ENCODE results near the gene PARP14. TPM values are rescaled to one million over a fixed set of nuclear protein-coding genes. Genes with fewer than 3 reads are reported as not detected.

The PARP14 gene
- polyA plus RNA-seq, 1 donor from 2014 or later, result not detected

DNA sequence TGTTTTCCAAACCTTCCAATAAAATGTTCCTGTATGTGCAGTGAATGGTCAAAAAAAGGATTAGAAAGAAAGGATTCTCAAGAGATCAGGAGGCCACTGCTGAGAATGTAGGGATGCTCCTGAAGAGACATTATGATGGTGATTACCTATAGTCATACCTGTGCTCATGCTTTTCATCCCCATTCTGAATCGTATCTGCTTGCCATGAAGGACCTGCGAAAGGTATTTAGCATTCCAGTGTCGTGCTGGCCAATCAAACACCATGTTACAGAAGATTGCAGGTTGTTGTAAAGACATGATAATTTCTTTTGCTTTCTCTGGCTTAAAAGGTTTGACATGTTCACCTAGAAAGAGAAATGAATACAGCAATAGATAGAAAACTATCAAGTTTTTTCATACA lies 96.9 kb downstream of the PARP14 start:
- Histone ChIP-seq H3K4me2 (ENCODE audit: low read length) (no peak overlapping the region), H3K9me2 (ENCODE audit: insufficient read depth, low read length) (no peaks in the 10 kb centered on the region), H3K36me3 (ENCODE audit: insufficient read depth, low read length) (no peaks in the 10 kb centered on the region), H3K4me3 (ENCODE audit: low read length) (no peak overlapping the region), H3K9ac (ENCODE audit: low read length) (no peak overlapping the region), H3K27me3 (ENCODE audit: insufficient read depth, low read depth, low read length) (no peaks in the 10 kb centered on the region), H2AFZ (ENCODE audit: low read depth, low read length) (no peak overlapping the region), H3F3A (ENCODE audit: insufficient read depth, low read length, poor library complexity, severe bottlenecking) (no peaks in the 10 kb centered on the region), H4K20me1 (ENCODE audit: insufficient read depth) (no peaks in the 10 kb centered on the region), H3K27ac (ENCODE audit: low read length) (no peak overlapping the region), H3K9me3 (ENCODE audit: low read length) (no peaks in the 10 kb centered on the region), H3K79me2 (replicated peaks; ENCODE audit: insufficient read depth, low read length) (no peaks in the 10 kb centered on the region)
- TF ChIP-seq POLR2AphosphoS5 (IDR thresholded peaks at IDR 0.05), result no peak
- no peak for TF ChIP-seq RAD21 (conservative IDR thresholded peaks at IDR 0.05)
- TF ChIP-seq EP300 (conservative IDR thresholded peaks at IDR 0.05; ENCODE audit: poor library complexity, severe bottlenecking), result no peak
- no peak for TF ChIP-seq SMC3 (conservative IDR thresholded peaks at IDR 0.05; ENCODE audit: poor library complexity)
- TF ChIP-seq MXI1 (conservative IDR thresholded peaks at IDR 0.05; ENCODE audit: poor library complexity, severe bottlenecking), result no peak

Other genes with a start within 250 kb of the PARP14 start
- gene KPNA1, start 165.9 kb upstream of the PARP14 start, polyA plus RNA-seq, result 28.5 and 35.8 TPM in 2 replicates
- gene PARP9, start 116.5 kb upstream of the PARP14 start, polyA plus RNA-seq, result not detected in 2 replicates
- not detected in 2 replicates for gene DTX3L, start 116.5 kb upstream of the PARP14 start, polyA plus RNA-seq
- gene PARP15, start 103.2 kb upstream of the PARP14 start, polyA plus RNA-seq, result not detected in 2 replicates
- gene HSPBAP1, start 113.0 kb downstream of the PARP14 start, polyA plus RNA-seq, result 8.6 and 9.3 TPM in 2 replicates
- 16.2 and 16.9 TPM in 2 replicates for gene SLC49A4, start 114.2 kb downstream of the PARP14 start, polyA plus RNA-seq

Measured in neural cell (in vitro differentiated cells).